ENCODE data around the gene PAPPA2.
"Not testable (repeated sequence)": the region's sequence is repeated elsewhere in the genome, so short reads cannot be mapped to it uniquely, and the experiment has no call there.

PAPPA2 gene, protein sequence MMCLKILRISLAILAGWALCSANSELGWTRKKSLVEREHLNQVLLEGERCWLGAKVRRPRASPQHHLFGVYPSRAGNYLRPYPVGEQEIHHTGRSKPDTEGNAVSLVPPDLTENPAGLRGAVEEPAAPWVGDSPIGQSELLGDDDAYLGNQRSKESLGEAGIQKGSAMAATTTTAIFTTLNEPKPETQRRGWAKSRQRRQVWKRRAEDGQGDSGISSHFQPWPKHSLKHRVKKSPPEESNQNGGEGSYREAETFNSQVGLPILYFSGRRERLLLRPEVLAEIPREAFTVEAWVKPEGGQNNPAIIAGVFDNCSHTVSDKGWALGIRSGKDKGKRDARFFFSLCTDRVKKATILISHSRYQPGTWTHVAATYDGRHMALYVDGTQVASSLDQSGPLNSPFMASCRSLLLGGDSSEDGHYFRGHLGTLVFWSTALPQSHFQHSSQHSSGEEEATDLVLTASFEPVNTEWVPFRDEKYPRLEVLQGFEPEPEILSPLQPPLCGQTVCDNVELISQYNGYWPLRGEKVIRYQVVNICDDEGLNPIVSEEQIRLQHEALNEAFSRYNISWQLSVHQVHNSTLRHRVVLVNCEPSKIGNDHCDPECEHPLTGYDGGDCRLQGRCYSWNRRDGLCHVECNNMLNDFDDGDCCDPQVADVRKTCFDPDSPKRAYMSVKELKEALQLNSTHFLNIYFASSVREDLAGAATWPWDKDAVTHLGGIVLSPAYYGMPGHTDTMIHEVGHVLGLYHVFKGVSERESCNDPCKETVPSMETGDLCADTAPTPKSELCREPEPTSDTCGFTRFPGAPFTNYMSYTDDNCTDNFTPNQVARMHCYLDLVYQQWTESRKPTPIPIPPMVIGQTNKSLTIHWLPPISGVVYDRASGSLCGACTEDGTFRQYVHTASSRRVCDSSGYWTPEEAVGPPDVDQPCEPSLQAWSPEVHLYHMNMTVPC (N-terminal part only)

DNA sequence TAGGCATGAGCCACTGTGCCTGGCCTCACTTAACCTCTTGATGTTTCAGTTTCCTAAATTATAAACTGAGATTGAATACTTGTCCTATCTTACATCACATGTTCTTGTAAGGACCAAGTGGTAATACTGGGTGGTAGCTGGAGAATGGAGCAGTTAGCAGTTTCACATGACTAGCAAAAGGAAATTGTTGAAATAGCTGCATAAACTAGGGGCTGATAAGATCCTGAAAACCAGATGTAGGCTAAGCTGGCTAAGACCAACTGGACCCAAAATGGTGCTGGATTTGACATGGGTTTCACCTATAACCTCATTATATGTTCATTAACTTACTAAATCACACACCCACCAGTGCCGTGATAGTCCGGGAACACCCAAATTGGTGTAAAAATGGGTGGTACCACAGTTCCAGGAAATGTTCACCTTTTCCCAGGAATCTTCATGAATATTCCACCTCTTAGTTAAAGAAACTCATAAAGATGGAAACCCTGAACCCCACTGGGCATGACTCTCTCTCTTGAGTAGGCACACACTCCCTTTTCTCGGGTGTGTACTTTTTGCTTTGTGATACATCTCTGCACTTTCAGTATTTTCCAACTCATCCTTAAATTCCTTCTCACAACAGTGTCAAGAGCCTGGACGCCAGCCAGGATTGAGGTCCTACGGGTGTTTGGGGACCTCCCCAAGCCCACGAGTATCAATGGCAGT lies at the start of gene PAPPA2:
PAPPA2 (plus strand) TSS at position 502 of the 705 bp plus-strand sequence. CDS start 93,148 bp downstream, outside the sequence.
- in situ Hi-C loops (cut with MboI; ENCODE audit: low sequenced_read_pairs) = no loop called here

DNA sequence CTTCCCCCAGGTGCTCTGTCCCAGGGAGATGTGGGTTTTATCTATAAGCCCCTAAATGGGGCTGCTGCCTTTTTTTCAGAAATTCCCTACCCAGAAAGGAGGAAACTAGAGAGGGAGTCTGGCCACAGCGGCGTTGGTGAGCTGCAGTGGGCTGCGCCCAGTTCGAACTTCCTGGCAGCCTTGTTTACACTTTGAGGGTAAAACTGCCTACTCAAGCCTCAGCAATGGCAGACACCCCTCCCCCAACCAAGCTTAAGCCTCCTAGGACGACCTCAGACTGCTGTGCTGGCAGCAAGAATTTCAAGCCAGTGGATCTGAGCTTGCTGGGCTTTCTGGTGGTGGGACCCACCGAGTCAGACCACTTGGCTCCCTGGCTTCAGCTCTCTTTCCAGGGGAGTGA lies 46.2 kb upstream of the PAPPA2 start:
- in situ Hi-C loops (cut with MboI; ENCODE audit: low sequenced_read_pairs) = no loop called here

DNA sequence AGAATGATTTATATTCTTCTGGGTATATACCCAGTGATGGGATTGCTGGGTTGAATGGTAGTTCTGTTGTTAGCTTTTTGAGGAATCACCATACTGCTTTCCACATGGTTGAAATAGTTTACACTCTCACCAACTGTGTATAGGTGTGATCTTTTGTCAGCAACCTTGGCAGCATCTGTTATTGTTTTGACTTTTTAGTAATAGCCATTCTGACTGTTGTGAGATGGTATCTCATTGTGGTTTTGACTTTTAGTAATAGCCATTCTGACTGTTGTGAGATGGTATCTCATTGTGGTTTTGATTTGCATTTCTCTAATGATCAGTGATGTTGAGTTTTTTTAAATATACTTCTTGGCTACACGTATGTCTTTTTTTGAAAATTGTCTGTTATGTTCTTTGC lies 43.4 kb upstream of the PAPPA2 start:
- in situ Hi-C loops (cut with MboI; ENCODE audit: low sequenced_read_pairs) = not testable (repeated sequence)

DNA sequence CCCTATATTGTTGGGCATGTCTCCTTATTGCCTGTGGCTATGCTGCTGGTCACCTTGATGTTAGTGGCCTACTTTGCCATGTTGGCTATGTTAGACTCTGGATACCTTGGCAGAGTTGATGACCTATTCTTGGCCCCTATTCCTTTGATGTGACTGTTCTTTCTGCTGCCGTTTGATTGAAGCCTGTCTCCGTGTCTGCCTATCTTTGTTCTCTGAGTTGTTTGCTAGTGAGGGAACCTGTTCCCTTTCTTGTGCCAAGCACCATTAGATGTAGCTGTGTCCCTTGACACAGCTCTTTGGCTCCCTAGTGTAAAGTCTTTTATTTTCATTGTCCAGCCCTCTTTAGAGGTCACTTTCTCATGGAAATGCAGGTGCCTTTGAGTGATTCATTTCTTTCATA lies 28.7 kb upstream of the PAPPA2 start:
- in situ Hi-C loops (cut with MboI; ENCODE audit: low sequenced_read_pairs) = no loop called here

DNA sequence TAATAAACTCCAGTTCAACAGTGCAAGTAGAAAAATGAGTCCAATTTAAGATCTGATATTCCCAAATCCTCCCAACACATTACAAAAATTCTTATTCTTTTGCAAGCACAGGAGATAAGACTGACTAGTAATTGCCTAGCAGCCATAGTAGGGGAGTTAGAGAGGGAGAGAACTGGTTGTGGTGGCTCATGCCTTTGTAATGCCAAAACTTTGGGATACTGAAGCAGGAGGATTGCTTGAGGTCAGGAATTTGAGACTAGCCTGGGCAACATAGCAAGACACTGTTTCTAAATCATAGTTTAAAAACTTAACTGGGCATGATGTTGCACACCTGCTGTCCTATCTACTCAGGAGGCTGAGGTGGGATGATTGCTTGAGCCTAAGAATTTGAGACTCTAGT lies 26.7 kb upstream of the PAPPA2 start:
- in situ Hi-C loops (cut with MboI; ENCODE audit: low sequenced_read_pairs) = no loop called here

DNA sequence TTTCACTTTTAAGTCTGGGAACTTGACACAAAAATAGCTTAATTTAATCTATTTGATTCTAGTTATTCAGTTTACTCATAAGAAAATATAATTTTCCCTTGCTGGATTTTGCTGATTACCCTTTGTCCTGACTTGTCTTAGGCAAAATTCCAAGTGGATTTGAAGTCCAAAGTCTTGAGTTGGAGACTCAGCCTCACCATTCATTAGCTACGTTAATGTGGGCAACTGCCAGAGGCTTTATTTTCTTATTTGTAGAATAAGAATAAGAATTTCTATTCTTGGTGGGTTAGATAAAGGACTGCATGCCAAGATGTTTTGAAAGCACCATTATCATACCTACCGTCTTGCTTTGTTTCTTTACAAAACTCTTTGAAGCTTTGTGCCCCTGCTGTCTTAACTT lies 22.8 kb upstream of the PAPPA2 start:
- in situ Hi-C loops (cut with MboI; ENCODE audit: low sequenced_read_pairs) = no loop called here

DNA sequence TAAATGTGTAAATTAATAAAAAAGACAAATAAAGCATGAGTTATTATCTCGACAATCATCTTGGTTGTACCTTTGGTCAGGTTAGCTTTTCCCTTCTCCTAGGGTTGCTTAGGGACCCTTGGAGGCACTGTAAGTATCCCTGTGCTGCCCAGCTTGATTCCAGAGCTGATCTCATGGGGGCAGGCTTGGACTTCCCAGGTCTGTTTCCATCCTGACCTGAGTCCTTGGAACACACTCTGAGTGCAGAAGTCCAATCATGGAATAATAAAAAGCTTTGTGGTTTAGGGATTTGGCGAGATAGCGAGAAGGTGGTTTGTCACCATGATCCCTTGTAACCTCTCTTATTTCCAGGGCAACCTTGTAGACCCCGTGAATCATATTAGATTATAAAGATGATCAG lies 18.7 kb upstream of the PAPPA2 start:
- in situ Hi-C loops (cut with MboI; ENCODE audit: low sequenced_read_pairs) = no loop called here

DNA sequence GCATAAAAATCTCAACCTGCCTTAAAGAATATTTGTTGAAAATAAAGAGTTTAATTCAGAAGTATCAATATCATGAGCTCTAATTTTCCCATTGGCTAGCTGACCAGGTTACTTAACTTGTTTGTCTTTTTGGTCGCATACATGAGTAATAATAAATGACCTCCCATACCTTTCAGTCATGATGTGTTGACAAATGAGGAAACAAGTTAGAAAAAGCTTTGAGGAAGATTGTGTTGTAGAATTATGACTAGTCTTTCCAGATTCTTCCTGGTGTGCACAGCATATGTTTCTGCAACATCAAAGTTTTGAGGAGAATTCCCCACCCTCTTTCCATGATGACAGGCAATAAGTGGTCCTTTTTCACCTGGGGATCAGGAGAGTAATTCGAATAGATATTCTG lies 17.6 kb upstream of the PAPPA2 start:
- in situ Hi-C loops (cut with MboI; ENCODE audit: low sequenced_read_pairs) = no loop called here

DNA sequence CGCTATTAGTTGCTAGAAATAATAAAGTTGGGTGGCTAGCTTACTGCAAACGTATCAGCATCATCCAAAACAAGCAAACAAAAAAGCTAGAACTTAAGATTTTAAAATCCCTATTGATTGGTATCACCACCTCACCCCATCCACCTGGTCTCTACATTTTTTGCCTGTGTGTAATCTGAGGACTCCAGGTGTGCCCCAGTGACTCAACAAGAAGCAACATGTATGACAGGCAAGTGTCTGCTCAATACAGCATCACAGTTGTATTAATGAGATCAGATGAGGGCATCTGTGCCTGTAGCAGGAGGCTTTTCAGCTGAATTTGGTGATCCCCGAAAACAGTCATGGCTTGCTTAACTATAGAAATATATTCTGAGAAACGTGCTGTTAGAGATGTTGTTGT lies 14.6 kb upstream of the PAPPA2 start:
- in situ Hi-C loops (cut with MboI; ENCODE audit: low sequenced_read_pairs) = no loop called here

DNA sequence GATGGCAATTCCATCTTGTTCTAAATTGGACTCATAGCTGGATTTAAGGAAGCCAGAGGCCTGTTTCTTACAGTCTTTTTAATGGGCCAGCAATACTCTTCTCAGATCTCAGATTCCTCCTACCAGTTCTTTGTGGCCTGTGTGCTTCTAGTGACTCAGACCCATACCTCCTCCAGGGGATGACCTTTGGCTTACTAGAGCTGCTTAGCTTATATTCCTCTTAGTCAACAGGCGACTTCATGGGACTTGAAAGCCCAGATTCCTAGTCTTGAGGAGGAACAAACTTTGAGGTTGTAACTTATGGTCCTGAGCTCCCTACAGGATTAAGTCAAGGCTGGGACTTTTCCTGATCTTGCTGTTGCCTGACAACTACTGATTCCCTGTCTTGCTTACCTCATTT lies 12.4 kb upstream of the PAPPA2 start:
- in situ Hi-C loops (cut with MboI; ENCODE audit: low sequenced_read_pairs) = no loop called here

DNA sequence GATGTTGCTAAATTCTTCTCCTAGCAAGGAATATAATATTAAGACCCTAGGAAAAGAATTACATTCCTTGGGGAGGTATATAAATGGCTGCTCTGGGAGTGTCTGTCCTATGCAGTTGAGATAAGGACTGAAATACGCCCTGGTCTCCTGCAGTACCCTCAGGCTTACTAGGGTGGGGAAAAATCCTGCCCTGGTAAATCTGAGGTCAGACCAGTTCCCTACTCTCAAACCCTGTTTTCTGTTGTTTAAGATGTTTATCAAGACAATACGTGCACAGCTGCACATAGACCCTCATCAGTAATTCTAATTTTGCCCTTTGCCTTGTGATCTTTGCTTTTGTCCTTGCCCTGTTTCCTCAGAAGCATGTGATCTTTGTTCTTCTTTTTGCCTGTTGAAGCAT lies 11.2 kb upstream of the PAPPA2 start:
- in situ Hi-C loops (cut with MboI; ENCODE audit: low sequenced_read_pairs) = not testable (repeated sequence)

DNA sequence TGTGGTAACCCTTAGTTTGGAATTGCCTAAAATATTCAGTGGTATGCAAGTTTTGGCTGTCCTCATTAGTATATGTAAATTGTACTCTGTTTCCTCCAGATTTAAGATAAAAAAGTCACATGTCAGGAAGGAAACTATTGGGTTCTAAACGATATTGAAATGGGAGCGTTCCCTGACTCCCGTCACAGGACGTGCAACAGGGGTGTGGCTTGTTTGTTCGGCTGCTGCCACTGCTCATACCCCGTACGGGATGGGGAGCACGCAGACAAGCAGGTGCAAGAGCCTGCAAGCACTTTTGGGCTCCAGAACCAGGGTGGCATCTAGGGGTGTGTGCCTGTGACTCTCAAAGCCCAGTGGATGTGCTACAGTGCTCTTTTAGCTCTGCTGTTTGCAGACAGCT lies 6.2 kb upstream of the PAPPA2 start:
- in situ Hi-C loops (cut with MboI; ENCODE audit: low sequenced_read_pairs) = no loop called here

DNA sequence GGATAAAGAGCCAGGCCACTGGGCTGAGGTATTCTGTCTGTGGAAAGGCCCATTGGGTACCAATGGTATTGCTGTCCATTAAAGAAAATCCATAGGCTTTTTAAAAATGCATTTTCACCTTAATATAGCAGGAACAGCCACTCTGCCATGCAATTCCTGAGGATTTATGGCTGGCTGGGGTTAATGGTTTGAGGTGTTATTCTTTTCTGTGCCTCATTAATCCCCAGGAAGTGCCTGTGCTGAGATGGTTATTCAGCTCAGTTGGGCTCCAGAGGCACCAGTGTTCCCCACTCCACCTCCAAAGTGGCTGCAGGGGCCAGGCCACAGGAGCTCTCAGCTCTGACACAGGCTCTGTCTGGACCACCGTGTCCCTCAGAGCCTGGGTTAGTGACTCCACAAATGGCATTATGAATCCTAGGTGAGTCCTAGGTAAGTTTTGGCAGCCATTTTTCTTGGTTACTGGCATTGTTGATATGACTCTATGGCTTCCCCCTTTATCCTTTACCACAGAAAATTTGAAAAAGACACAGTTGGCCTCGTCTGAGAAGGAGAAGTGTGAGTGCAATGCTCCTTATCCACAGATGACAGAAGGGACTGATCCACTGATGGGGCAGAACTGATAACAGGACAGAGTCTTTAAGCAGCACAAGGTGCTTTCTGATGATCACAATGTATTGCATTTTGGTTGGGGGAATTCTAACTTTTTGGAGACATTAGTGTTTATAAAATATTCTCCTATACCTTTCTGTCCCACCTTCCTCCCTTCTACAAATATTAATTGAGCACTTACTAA lies 2.2 kb upstream of the PAPPA2 start:
- in situ Hi-C loops (cut with MboI; ENCODE audit: low sequenced_read_pairs) = no loop called here

DNA sequence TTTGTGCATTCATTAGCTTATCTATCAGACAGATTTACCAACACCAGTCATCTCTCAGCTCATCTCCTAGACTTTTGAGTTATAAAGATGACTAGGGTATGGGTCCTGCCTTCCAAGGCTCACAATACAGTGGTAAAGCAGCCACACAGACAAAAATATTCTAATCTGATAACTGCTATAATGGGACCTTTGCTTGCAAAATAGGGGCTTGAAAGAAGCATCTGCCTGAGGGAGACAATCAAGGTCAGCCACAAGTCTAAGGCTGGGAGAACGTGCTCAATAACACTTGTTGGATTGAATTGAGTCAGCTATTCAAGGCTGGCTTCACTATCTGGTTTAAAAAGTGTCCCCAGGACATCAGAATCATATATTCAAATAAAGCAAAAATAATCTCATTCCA lies 1.4 kb upstream of the PAPPA2 start:
- in situ Hi-C loops (cut with MboI; ENCODE audit: low sequenced_read_pairs) = no loop called here

DNA sequence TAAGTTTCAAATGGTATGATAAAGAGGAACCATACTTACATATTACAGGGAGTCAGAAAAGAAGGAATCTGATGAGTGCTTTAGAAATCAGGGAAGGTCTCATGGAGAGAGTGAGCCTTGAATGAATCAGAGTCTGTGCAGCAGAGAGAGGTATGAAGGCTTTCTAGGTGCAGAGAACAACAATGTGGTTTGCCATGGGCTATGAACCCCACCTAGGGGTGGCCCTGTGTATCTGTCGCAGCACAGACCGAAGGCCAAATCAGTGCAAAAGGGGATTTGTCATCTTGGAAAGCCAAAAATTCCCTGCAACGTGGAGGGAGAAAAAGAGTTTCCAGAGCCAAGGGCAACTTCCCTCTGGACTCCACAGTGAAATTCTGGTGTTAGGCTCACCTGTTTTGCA lies 3.5 kb downstream of the PAPPA2 start:
- in situ Hi-C loops (cut with MboI; ENCODE audit: low sequenced_read_pairs) = no loop called here

DNA sequence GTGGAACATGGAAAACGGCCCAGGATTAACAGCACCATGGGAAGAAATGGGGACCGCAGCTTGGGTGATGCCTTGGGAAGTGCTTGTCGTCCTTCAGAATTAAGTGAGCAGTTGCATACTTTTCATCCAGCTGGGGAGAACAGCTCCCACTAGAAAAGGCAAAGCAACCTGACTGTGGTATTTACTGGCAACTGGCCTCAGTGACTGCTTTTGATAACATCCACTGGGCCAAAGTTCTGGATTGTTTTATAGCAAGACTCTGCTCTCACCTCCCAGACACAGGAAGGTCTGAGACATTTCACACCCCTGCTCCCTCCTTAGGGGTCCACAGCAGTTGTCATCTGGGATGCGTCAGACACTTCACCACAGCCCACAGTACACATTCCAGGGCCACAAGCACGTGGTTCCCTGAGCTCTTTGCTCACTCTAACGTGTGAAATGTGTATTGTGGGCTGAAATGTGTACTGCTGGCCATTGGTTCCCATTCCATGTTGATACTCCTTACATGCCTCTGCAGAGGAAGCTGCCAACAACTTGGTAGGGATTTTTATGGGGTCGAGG lies 6.6 kb downstream of the PAPPA2 start:
- in situ Hi-C loops (cut with MboI; ENCODE audit: low sequenced_read_pairs) = no loop called here

DNA sequence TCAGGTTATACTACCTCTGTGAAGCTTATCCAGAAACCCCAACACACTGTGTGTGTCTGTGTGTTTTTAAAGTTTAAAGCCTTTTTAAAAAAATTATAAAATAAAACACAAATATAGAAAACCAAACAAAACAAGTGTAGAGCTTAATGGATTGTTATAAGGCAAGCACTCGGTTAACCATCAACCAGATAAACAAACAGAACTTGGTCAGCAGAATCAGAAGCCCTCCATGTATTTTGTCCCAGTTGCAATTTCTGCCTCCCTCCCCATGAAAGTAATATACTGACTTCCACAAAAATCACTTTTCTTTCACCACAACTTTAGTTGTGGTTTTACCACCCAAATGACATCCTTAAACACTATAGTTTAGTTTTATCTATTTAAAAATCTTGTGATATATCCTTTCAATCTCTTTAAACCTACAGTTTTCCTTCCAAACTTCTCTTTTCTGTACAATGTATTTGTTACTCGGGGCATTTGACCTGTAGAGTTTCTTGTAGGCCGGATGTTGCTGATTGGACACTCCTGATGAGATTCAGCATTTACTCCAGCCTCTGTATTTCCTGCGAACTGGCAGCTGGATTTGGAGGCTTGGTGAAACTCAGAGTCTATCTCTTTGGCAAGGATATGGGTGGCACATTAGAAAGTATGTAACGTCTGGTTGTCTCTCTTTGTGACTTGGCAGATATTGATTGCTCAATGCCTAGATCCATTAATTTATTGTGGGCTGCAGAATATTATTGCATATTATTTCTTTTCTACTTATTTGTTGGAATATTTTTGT lies 8.6 kb downstream of the PAPPA2 start:
- in situ Hi-C loops (cut with MboI; ENCODE audit: low sequenced_read_pairs) = no loop called here

DNA sequence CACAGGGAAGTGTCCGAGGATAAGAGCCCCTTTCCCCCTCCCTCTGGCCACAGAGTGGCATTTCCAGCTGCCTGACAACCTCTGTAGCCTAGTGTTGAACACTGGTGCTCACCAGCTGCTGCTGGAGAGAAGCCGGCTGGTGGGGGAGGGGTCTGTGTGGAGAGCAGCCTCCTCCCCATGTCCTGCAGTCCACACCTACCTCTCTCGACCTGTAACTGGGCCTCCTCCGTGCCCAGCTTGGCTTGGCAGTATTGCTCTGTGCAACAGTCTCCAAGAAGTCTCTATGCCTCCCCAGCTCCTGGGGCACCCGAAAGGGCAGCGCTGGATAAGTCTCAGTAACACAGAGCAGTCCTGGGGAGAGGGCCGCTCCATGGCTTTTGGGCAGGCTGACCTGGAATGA lies 17.0 kb downstream of the PAPPA2 start:
- in situ Hi-C loops (cut with MboI; ENCODE audit: low sequenced_read_pairs) = no loop called here

DNA sequence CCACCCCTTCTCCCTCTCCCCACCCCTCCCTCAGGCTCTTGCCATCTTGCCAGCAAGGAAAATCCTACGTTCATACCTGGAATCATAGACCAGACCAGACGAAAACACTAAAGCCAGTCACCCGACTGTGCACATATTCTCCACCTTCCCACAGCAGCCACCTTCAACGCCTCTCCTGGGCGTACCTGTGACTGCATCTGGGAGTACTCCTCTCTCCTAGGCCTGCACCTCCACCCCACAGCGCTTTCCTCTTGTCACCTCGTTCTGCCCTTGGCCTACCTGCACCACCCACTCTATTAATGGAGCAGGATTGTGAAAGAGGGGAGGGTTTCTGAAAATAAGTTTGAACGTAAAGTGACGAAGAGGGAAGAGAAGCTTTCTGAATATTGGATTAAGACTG lies 17.8 kb downstream of the PAPPA2 start:
- in situ Hi-C loops (cut with MboI; ENCODE audit: low sequenced_read_pairs) = no loop called here
